ENCODE results near the gene TMEM204.

TMEM204 gene

GRCh38 chr16:1512774-1513173 is 20.7 kb upstream of the TMEM204 start:
- H3K27ac ChIP-seq = no peak overlapping the region
- TF ChIP-seq CTCF (conservative IDR thresholded peaks at IDR 0.05) = no peak

GRCh38 chr16:1514507-1514906 is 19.0 kb upstream of the TMEM204 start:
- H3K27ac ChIP-seq = no peak overlapping the region
- no peak for TF ChIP-seq CTCF (conservative IDR thresholded peaks at IDR 0.05)

GRCh38 chr16:1518626-1519135 is 14.8 kb upstream of the TMEM204 start:
- no peak overlapping the region for H3K27ac ChIP-seq
- no peak for TF ChIP-seq CTCF (conservative IDR thresholded peaks at IDR 0.05)

- no peak for TF ChIP-seq CTCF (conservative IDR thresholded peaks at IDR 0.05)
- H3K27ac ChIP-seq = no peak overlapping the region
These were observed 13.6 kb upstream of the TMEM204 start for GRCh38 chr16:1519831-1520230.

- no peak overlapping the region for H3K27ac ChIP-seq
- no peak for TF ChIP-seq CTCF (conservative IDR thresholded peaks at IDR 0.05)
These were observed 13.0 kb upstream of the TMEM204 start for GRCh38 chr16:1520461-1520860.

GRCh38 chr16:1523581-1524245 is 9.8 kb upstream of the TMEM204 start:
- H3K27ac ChIP-seq = no peak overlapping the region
- TF ChIP-seq CTCF (conservative IDR thresholded peaks at IDR 0.05) = no peak

- no peak for TF ChIP-seq CTCF (conservative IDR thresholded peaks at IDR 0.05)
- H3K27ac ChIP-seq = no peak overlapping the region
These were observed 9.1 kb upstream of the TMEM204 start for GRCh38 chr16:1524366-1524765.

All from VCaP (cell line).